ENCODE data around the gene LDLR.
"Not testable (repeated sequence)": the region's sequence is repeated elsewhere in the genome, so short reads cannot be mapped to it uniquely, and the experiment has no call there.

The LDLR gene

DNA sequence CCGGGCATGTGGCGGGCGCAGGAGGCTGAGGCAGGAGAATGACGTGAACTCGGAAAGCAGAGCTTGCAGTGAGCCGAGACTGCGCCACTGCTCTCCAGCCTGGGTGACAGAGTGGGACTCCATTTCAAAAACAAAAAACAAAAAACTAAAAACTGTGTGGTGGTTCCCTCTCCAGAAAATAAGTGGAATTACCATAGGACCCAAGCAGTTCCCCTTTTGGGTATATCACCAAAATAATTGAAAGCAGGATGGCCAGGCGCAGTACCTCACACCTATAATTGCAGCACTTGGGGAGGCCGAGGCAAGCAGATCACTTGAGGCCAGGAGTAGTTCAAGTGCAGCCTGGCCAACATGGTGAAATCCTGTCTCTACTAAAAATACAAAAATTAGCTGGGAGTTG is 15.7 kb upstream of the LDLR start:
- no peak for DNase-seq (ENCODE audit: low spot score)

DNA sequence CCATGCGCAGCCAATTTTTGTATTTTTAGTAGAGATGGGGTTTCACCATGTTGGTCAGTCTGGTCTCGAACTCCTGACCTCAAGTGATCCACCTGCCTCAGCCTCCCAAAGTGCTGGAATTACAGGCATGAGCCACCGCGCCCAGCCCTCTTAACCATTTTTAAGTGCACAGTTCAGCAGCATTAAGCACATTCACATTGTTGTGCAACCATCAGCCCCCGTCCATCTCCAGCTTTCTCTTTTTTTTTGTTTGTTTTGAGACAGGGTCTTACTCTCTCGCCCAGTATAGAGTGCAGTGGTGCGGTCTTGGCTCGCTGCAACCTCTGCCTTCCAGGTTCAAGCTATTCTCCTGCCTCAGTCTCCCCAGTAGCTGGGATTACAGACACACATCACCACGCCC is 12.5 kb upstream of the LDLR start:
- not testable (repeated sequence) for DNase-seq (ENCODE audit: low spot score)

- DNase-seq (ENCODE audit: low spot score) = no peak
Observed at GRCh38 chr19:11078893-11079292, 10.4 kb upstream of the LDLR start.

GRCh38 chr19:11079999-11080398 is 9.3 kb upstream of the LDLR start:
- no peak for DNase-seq (ENCODE audit: low spot score)

GRCh38 chr19:11087870-11088505 is 1.3 kb upstream of the LDLR start:
- no peak for DNase-seq (ENCODE audit: low spot score)

DNA sequence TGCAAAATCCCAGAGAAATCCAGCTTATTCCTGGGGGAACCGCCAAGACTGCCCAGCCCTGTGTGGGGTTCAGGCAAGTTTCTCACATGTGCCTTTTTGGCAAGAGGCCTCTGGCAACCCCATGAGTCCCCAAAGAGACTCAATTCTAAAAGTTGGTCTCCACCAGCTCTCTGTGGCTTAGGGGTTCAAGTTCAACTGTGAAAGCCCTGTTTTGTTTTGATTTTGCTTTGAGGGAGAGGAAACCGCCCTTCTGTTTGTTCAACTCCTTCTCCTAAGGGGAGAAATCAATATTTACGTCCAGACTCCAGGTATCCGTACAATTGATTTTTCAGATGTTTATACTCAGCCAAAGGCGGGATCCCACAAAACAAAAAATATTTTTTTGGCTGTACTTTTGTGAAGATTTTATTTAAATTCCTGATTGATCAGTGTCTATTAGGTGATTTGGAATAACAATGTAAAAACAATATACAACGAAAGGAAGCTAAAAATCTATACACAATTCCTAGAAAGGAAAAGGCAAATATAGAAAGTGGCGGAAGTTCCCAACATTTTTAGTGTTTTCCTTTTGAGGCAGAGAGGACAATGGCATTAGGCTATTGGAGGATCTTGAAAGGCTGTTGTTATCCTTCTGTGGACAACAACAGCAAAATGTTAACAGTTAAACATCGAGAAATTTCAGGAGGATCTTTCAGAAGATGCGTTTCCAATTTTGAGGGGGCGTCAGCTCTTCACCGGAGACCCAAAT is 583 bp upstream of the LDLR start:
- no peak for DNase-seq (ENCODE audit: low spot score)

DNA sequence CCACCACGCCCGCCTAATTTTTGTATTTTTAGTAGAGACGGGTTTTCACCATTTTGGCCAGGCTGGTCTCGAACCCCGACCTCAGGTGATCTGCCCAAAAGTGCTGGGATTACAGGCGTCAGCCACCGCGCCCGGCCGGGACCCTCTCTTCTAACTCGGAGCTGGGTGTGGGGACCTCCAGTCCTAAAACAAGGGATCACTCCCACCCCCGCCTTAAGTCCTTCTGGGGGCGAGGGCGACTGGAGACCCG is 676 bp downstream of the LDLR start:
- DNase-seq (ENCODE audit: low spot score) = not testable (repeated sequence)

- peak; percentile 98 for DNase-seq (ENCODE audit: low spot score)
Observed at GRCh38 chr19:11090264-11090996, 1.2 kb downstream of the LDLR start.

GRCh38 chr19:11090997-11091702 is 1.9 kb downstream of the LDLR start:
- no peak for DNase-seq (ENCODE audit: low spot score)

DNA sequence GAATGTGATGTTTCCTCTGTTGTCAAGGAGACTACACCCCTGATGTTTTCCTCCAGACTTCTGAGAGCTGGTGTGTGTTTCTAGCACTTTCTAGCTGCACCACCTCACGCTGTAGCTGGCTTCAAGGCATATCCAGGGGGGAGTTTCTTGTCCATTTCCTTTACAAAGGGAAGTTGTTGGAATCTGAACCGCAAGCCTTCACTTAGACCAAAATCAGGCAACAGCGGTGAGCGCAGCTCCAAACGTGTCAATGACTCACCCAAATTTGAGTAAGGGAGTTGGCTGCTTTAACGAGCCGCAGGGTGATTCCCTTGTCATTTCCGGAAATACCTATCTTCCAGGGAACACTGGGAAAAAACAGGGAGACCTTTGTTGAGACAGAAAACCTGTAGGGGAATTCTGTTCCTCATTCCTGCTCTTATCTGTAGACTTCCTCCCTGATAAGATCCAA is 2.5 kb downstream of the LDLR start:
- DNase-seq (ENCODE audit: low spot score) = peak; percentile 86

GRCh38 chr19:11092181-11092538 is 2.9 kb downstream of the LDLR start:
- peak; percentile 91 for DNase-seq (ENCODE audit: low spot score)

GRCh38 chr19:11093689-11094238 is 4.5 kb downstream of the LDLR start:
- DNase-seq (ENCODE audit: low spot score) = no peak

- DNase-seq (ENCODE audit: low spot score) = no peak
Observed at GRCh38 chr19:11094520-11094894, 5.2 kb downstream of the LDLR start.

DNA sequence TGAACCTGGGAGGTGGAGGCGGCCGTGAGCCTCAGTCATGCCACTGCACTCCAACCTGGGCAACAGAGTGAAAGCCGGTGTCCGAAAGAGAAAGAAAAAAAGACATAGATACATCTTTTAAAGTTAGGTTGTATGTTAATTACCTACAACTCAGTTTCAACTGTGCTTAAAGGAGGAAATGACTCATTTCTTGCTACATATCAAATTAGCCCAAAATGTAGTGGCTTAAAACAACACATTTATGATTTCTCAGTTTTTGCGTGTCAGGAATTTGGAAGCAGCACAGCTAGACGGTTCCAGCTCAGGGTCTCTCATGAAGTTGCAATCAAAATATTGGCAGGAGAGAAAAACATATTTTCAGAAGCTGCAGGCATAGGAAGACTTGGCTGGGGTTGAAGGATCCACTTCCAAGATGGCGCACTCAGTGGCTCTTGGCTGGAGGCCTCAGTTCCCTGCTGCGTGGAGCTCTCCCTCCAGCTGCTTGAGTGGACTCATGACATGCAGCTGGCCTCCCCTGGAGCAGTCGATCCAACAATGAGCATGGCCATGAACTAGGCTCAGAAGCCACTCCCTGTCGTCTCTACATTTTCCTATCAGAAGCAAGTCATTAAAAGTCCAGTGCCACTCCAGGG is 7.1 kb downstream of the LDLR start:
- peak; percentile 64 for DNase-seq (ENCODE audit: low spot score)

DNA sequence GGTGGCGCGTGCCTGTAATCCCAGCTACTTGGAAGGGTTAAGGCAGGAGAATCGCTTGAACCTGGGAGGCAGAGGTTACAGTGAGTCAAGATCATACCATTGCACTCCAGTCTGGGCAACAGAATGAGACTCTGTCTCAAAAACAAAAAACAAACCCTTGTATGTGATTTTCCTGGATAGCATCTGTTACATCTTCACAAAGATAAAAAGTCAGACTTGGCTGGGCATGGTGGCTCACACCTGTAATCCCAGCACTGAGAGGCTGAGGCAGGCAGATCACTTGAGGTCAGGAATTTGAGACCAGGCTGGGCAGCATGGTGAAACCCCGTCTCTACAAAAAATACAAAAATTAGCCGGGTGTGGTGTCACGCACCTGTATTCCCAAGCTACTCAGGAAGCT is 8.1 kb downstream of the LDLR start:
- not testable (repeated sequence) for DNase-seq (ENCODE audit: low spot score)

DNA sequence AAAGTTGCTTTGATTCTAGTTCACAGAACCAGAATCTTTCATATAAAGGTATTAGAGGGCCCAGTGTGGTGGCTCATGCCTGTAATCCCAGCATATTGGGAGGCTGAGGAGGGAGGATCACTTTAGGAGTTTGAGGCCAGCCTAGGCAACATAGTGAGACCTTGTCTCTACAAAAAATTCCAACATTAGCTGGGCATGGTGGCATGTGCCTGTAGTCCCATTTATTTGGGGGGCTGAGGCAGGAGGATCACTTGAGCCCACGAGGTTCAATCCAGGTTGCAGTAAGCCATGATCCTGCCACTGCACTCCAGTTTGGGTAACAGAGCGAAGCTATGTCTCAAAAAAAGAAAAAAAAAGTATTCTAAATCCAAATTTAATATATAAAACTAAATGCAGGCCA is 9.1 kb downstream of the LDLR start:
- DNase-seq (ENCODE audit: low spot score) = no peak

- no peak for DNase-seq (ENCODE audit: low spot score)
Observed at GRCh38 chr19:11098861-11099260, 9.6 kb downstream of the LDLR start.

DNA sequence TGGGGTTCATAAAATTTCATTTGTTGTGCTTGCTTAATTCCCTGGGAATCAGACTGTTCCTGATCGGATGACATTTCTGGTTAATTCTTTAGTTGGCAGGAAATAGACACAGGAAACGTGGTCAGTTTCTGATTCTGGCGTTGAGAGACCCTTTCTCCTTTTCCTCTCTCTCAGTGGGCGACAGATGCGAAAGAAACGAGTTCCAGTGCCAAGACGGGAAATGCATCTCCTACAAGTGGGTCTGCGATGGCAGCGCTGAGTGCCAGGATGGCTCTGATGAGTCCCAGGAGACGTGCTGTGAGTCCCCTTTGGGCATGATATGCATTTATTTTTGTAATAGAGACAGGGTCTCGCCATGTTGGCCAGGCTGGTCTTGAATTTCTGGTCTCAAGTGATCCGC is 10.8 kb downstream of the LDLR start:
- no peak for DNase-seq (ENCODE audit: low spot score)

DNA sequence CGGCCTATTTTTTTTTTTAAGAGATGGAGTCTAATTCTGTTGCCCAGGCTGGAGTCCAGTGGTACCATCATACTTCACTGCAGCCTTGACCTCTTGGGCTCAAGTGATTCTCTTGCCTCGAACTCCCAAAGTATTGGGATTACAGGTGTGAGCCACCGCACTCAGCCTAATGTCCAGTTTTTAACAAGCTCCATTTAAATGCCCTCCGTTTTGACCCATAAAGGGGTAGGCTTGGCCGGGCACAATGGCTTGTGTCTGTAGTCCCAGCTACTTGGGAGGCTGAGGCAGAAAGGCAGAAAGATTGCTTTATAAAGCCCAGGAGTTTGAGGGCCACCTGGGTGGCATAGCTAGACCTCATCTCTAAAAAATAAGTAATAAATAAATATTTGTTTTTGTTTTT is 11.8 kb downstream of the LDLR start:
- no peak for DNase-seq (ENCODE audit: low spot score)

DNA sequence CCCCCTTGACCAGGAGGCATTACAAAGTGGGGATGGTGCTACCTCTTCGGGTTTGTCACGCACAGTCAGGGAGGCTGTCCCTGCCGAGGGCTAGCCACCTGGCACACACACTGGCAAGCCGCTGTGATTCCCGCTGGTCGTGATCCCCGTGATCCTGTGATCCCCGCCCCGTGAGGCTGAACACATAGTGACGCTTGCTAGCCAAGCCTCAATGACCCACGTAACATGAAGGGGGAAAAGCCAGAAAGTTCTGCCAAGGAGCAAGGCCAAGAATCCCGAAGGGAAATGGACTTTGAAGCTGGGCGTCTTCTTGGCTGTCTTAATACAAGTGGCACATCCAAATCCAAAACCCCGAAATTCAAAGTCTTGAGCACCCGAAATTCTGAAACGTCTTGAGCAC is 13.7 kb downstream of the LDLR start:
- no peak for DNase-seq (ENCODE audit: low spot score)

DNA sequence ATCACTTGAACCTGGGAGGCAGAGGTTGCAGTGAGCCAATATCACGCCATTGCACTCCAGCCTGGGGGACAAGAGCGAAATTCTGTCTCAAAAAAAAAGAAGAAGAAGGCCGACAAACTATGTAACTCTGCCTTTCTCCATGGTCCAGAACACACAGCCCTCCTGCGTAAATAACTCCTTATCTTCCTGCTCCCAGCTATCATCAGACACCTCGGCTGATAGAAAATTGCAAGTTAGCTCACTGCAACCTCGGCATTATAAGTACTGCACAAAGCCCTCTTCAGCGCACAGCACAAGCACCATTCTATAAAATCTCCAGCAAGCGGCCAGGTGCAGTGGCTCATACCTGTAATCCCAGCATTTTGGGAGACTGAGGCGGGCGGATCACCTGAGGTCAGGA is 14.4 kb downstream of the LDLR start:
- DNase-seq (ENCODE audit: low spot score) = not testable (repeated sequence)

DNA sequence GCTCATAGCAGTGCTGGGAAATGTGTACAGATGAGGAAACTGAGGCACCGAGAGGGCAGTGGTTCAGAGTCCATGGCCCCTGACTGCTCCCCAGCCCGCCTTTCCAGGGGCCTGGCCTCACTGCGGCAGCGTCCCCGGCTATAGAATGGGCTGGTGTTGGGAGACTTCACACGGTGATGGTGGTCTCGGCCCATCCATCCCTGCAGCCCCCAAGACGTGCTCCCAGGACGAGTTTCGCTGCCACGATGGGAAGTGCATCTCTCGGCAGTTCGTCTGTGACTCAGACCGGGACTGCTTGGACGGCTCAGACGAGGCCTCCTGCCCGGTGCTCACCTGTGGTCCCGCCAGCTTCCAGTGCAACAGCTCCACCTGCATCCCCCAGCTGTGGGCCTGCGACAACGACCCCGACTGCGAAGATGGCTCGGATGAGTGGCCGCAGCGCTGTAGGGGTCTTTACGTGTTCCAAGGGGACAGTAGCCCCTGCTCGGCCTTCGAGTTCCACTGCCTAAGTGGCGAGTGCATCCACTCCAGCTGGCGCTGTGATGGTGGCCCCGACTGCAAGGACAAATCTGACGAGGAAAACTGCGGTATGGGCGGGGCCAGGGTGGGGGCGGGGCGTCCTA is 15.9 kb downstream of the LDLR start:
- no peak for DNase-seq (ENCODE audit: low spot score)

Measured in CD4-positive, alpha-beta T cell treated with Interleukin-2 at 100 ng/mL for 4 hours (primary cell).